Hepatocyte (in vitro differentiated cells): Measurements from ENCODE around the gene DERL3. TPM values are rescaled to one million over a fixed set of nuclear protein-coding genes. Genes with fewer than 3 reads are reported as not detected.

Experiments used
- DNase-seq: peaks from one replicate; pipeline ENCODE4 v3.0.0-alpha.2; 2016; ENCODE audit warnings: low spot score
- H2AFZ ChIP-seq: fragments of 200-600 bp; sonication (generic); 2 replicates; pipeline ENCODE4 v1.6.0; 2016; ENCODE audit warnings: antibody characterized with exemption, mild to moderate bottlenecking
- H3K27ac ChIP-seq: fragments of 200-600 bp; sonication (generic); 2 replicates; pipeline ENCODE4 v1.5.1; 2016; ENCODE audit warnings: mild to moderate bottlenecking
- H3K27me3 ChIP-seq: fragments of 200-600 bp; sonication (generic); 2 replicates; pipeline ENCODE4 v1.6.1; 2016
- H3K36me3 ChIP-seq: fragments of 200-600 bp; sonication (generic); replicated peaks from 2 replicates; pipeline ENCODE4 v1.5.1; 2016; ENCODE audit warnings: low read depth; ENCODE audit not compliant: insufficient read depth
- H3K4me1 ChIP-seq: fragments of 200-600 bp; sonication (generic); 2 replicates; pipeline ENCODE4 v1.5.1; 2016; ENCODE audit warnings: mild to moderate bottlenecking, moderate library complexity; ENCODE audit not compliant: insufficient read depth
- H3K4me2 ChIP-seq: fragments of 200-600 bp; sonication (generic); 2 replicates; pipeline ENCODE4 v1.6.0; 2016
- H3K4me3 ChIP-seq: fragments of 200-600 bp; sonication (generic); 2 replicates; pipeline ENCODE4 v1.5.1; 2016; ENCODE audit warnings: mild to moderate bottlenecking
- H3K79me2 ChIP-seq: fragments of 200-600 bp; sonication (generic); 2 replicates; pipeline ENCODE4 v1.6.0; 2017; ENCODE audit warnings: mild to moderate bottlenecking
- H3K9me2 ChIP-seq: fragments of 200-600 bp; sonication (generic); replicated peaks from 2 replicates; pipeline ENCODE4 v1.6.0; 2017; ENCODE audit warnings: mild to moderate bottlenecking; ENCODE audit not compliant: insufficient read depth
- H3K9me3 ChIP-seq: fragments of 200-600 bp; sonication (generic); 2 replicates; pipeline ENCODE4 v1.5.1; 2016; ENCODE audit warnings: low read depth, mild to moderate bottlenecking
- H4K20me1 ChIP-seq: fragments of 200-600 bp; sonication (generic); 2 replicates; pipeline ENCODE4 v1.6.0; 2016; ENCODE audit warnings: mild to moderate bottlenecking; ENCODE audit not compliant: insufficient read depth, poor library complexity, severe bottlenecking
- EZH2 ChIP-seq: fragments of 200-600 bp; sonication (generic); IDR thresholded peaks from 2 replicates; pipeline ENCODE4 v1.6.1; 2016; ENCODE audit warnings: antibody characterized with exemption, mild to moderate bottlenecking, borderline replicate concordance
- EZH2phosphoT487 ChIP-seq: fragments of 200-600 bp; sonication (generic); IDR thresholded peaks from one replicate; pipeline ENCODE4 v1.6.1; 2018; ENCODE audit warnings: antibody characterized with exemption, mild to moderate bottlenecking, low read depth, moderate library complexity; ENCODE audit not compliant: unreplicated experiment, severe bottlenecking
- WGBS: methylation state at CpG from one replicate; pipeline ENCODE4 v1.1.6; 2016; ENCODE audit warnings: low lambda C conversion rate; ENCODE audit errors: missing lambda C conversion rate; 5-methylcytosine and 5-hydroxymethylcytosine counted together
- polyA plus RNA-seq: library from polyadenylated mRNA; unstranded; fragments of >200 nt; fragmentation: Nextera tagmentation; extraction: Ambion mirVana; gene quantifications from 2 replicates; pipeline ENCODE4 v1.2.1, GENCODE V29; 2016
- total RNA-seq: library from RNA; depleted of rRNA; stranded (reverse); fragments of >200 nt; gene quantifications from 2 replicates; pipeline ENCODE4 v1.2.3, GENCODE V29; 2014
- TF ChIP-seq, protein P1 (sequence below): fragments of 200-600 bp; sonication (generic); IDR thresholded peaks from 2 replicates; pipeline ENCODE4 v1.5.1; 2016; ENCODE audit warnings: antibody characterized with exemption, mild to moderate bottlenecking; ENCODE audit not compliant: poor library complexity

Gene DERL3
- total and polyA plus RNA-seq, 2 experiments from 2014 or later: 1.6 to 6.1 TPM

DNA sequence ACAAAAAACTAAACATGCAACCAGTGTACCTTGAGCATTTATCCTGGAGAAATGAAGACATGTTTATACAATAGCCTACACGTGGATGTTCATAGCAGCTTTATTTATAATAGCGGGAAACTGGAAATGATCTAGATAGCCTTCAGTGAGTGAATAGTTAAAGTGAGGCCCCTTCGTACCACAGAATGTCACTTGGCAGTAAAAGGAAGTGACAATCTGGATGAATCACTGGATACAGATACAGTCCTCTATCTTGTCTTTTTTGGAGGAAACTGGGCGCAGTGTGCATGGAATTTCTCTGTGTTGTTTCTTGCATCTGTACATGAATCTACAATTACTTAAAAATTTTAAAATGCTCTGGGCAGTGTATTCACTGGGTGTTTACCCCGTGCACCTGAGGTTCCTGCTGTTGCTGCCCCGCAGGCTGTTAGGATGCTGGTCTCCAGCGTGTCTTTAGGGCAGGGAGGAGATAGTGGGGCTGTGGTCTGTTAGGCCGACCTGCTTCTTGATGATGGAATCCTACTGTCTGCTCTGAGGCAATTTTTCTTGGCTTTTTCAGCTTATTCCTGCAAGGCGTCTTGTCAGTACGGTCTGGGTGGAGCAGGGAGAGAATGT, 23.2 kb downstream of the DERL3 start:
- Histone ChIP-seq H3K36me3 (no peaks in the 10 kb centered on the region), H3K4me1 (no peaks in the 10 kb centered on the region), H3K9me3 (no peaks in the 10 kb centered on the region), H3K79me2 (no peaks in the 10 kb centered on the region), H4K20me1 (no peaks in the 10 kb centered on the region), H3K4me2 (no peak overlapping the region), H3K4me3 (no peak overlapping the region), H3K27ac (no peak overlapping the region), H2AFZ (no peak overlapping the region), H3K27me3 (no peaks in the 10 kb centered on the region), H3K9me2 (no peaks in the 10 kb centered on the region)
- WGBS: 71% methylated on average over 10 of the region's 10 CpGs
- no peak for TF ChIP-seq EZH2
- TF ChIP-seq EZH2phosphoT487: no peak
- TF ChIP-seq, protein P1, sequence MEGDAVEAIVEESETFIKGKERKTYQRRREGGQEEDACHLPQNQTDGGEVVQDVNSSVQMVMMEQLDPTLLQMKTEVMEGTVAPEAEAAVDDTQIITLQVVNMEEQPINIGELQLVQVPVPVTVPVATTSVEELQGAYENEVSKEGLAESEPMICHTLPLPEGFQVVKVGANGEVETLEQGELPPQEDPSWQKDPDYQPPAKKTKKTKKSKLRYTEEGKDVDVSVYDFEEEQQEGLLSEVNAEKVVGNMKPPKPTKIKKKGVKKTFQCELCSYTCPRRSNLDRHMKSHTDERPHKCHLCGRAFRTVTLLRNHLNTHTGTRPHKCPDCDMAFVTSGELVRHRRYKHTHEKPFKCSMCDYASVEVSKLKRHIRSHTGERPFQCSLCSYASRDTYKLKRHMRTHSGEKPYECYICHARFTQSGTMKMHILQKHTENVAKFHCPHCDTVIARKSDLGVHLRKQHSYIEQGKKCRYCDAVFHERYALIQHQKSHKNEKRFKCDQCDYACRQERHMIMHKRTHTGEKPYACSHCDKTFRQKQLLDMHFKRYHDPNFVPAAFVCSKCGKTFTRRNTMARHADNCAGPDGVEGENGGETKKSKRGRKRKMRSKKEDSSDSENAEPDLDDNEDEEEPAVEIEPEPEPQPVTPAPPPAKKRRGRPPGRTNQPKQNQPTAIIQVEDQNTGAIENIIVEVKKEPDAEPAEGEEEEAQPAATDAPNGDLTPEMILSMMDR: no peak
- no peak for DNase-seq

DNA sequence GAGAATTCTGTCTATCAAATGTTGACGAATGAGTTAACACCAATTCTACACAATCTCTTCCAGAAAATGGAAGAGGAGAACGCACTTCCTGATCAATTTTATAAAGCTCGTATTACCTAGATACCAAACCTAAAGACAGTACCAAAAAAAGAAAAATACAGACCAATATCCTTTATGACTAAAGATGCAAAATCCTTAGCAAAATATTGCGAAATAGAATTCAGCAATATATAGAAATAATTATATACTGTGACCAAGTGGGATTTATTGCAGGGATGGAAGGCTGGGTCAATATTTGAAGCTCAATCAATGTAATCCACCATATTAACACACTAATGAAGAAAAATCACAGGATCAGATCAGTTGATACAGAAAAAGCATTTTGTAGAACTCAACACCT, 26.4 kb downstream of the DERL3 start:
- Histone ChIP-seq H3K9me3 (no peaks in the 10 kb centered on the region), H3K4me2 (no peak overlapping the region), H3K27me3 (no peaks in the 10 kb centered on the region), H3K79me2 (no peaks in the 10 kb centered on the region), H3K27ac (no peak overlapping the region), H3K36me3 (no peaks in the 10 kb centered on the region), H3K4me3 (no peak overlapping the region), H4K20me1 (no peaks in the 10 kb centered on the region), H3K4me1 (no peaks in the 10 kb centered on the region), H2AFZ (no peak overlapping the region), H3K9me2 (no peaks in the 10 kb centered on the region)
- DNase-seq: no peak
- WGBS: 97% methylated on average over 4 of the region's 4 CpGs
- TF ChIP-seq EZH2phosphoT487 (no peak), EZH2 (no peak)
- TF ChIP-seq, protein P1: no peak

GRCh38 chr22:23806837-23807236, 32.0 kb downstream of the DERL3 start:
- Histone ChIP-seq H3K4me3 (no peak overlapping the region), H3K27ac (no peak overlapping the region), H3K79me2 (no peaks in the 10 kb centered on the region), H3K9me2 (no peaks in the 10 kb centered on the region), H4K20me1 (no peaks in the 10 kb centered on the region), H3K9me3 (no peaks in the 10 kb centered on the region), H3K27me3 (no peaks in the 10 kb centered on the region), H3K36me3 (no peaks in the 10 kb centered on the region), H3K4me2 (no peak overlapping the region), H2AFZ (no peak overlapping the region), H3K4me1 (no peaks in the 10 kb centered on the region)
- WGBS: 100% methylated on average over 1 of the region's 1 CpG
- DNase-seq: no peak
- no peak for TF ChIP-seq EZH2phosphoT487
- no peak for TF ChIP-seq EZH2
- TF ChIP-seq, protein P1: no peak

DNA sequence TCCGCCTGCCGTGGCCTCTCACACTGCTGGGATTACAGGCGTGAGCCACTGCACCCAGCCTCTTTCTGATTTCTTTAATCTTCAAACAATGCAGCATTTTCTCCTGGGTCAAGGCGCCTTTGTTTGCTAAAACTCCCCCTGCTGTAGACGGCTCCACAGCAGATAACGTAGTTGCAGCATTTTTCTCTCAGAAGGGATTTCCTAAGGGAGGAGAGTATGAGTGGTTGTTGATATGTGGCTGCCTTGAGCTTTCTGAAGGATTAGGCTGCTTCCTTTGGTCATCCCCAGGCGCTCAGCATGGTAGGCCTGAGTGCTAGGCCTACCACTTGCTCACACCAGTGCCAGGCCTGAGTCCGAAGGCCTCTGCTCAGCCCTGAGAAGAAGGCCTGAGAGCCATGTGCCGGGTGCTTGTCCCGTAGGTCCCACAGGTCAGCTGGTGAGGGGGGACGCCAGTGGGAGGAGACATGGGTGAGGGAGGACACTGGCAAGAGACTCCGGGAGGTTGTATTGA, 34.0 kb downstream of the DERL3 start:
- peaks cover 5% of the 10 kb centered on the region for H4K20me1 ChIP-seq
- H3K4me2 ChIP-seq: no peak overlapping the region
- no peaks in the 10 kb centered on the region for H3K27me3 ChIP-seq
- TF ChIP-seq EZH2phosphoT487: no peak
- TF ChIP-seq, protein P1: peak; percentile 7
- no peaks in the 10 kb centered on the region for H3K9me2 ChIP-seq
- DNase-seq: peak; percentile 50
- no peaks in the 10 kb centered on the region for H3K36me3 ChIP-seq
- no peaks in the 10 kb centered on the region for H3K4me1 ChIP-seq
- no peaks in the 10 kb centered on the region for H3K9me3 ChIP-seq
- H3K4me3 ChIP-seq: no peak overlapping the region
- 47% methylated on average over 12 of the region's 12 CpGs for WGBS
- no peak overlapping the region for H2AFZ ChIP-seq
- no peaks in the 10 kb centered on the region for H3K79me2 ChIP-seq
- H3K27ac ChIP-seq: peak overlapping the region; percentile 66
